Bronchial epithelial cell (primary cell): ENCODE data around the gene CEP112. TPM values are rescaled to one million over a fixed set of nuclear protein-coding genes. Genes with fewer than 3 reads are reported as not detected.

Experiments used
- DNase-seq: peaks from one replicate; pipeline ENCODE4 v3.0.0-alpha.2; 2010; ENCODE audit warnings: low read depth
- FAIRE-seq: peaks from 2 replicates; lab custom pipeline; 2011; peaks lifted over from hg19 to GRCh38; lab: Jason Lieb, UNC
- H3K27me3 ChIP-seq: 2 replicates; pipeline ENCODE4 v1.5.1; 2011; ENCODE audit warnings: low read length; ENCODE audit not compliant: control insufficient read depth, insufficient read depth
- H3K36me3 ChIP-seq: 2 replicates; pipeline ENCODE4 v1.5.1; 2011; ENCODE audit warnings: low read length; ENCODE audit not compliant: control insufficient read depth, insufficient read depth
- H3K4me3 ChIP-seq: 2 replicates; pipeline ENCODE4 v1.5.1; 2011; ENCODE audit warnings: mild to moderate bottlenecking, low read depth, low read length, control low read depth
- CTCF ChIP-seq: IDR thresholded peaks from 2 replicates; pipeline ENCODE4 v1.5.1; 2011; ENCODE audit warnings: mild to moderate bottlenecking, moderate library complexity, low read length, control low read depth, inconsistent platforms; ENCODE audit not compliant: insufficient read depth, severe bottlenecking
- total RNA-seq: library from RNA; depleted of rRNA; stranded (reverse); fragments of >200 nt; gene quantifications from 2 replicates; pipeline ENCODE4 v1.2.1, GENCODE V29; 2014

CEP112 gene
- total RNA-seq, 1 donor from 2014 or later = 2.4 TPM

DNA sequence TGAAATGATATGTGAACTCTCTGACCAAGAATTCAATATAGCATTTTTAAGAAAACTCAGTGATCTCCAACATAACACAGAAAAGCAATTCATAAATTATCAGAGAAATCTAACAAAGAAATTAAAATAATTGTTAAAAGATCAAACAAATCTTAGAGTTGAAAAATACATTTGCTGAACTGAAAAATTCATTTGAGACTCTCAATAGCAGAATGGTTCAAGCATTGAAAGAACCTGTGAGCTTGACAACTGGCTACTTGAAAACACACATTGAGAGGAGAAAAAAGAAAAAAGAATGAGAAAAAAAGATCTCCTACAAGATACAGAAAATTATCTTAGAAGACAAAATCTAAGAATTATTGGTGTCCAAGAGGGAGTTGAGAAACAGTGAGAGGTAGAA lies 203.5 kb downstream of the CEP112 start:
- no peak overlapping the region for H3K4me3 ChIP-seq
- no peaks in the 10 kb centered on the region for H3K36me3 ChIP-seq
- no peak for DNase-seq
- H3K27me3 ChIP-seq = no peaks in the 10 kb centered on the region
- TF ChIP-seq CTCF = no peak
- no peak for FAIRE-seq

GRCh38 chr17:65987988-65988387 lies 203.9 kb downstream of the CEP112 start:
- TF ChIP-seq CTCF = peak; percentile 59
- no peak for FAIRE-seq
- no peaks in the 10 kb centered on the region for H3K27me3 ChIP-seq
- DNase-seq = peak; percentile 55
- no peaks in the 10 kb centered on the region for H3K36me3 ChIP-seq
- no peak overlapping the region for H3K4me3 ChIP-seq

- H3K36me3 ChIP-seq = no peaks in the 10 kb centered on the region
- FAIRE-seq (no peak), DNase-seq (no peak)
- no peak for TF ChIP-seq CTCF
- no peaks in the 10 kb centered on the region for H3K27me3 ChIP-seq
- no peak overlapping the region for H3K4me3 ChIP-seq
These were observed 206.4 kb downstream of the CEP112 start for GRCh38 chr17:65985571-65985970.

GRCh38 chr17:65984299-65984698 lies 207.6 kb downstream of the CEP112 start:
- no peak for TF ChIP-seq CTCF
- FAIRE-seq = no peak
- no peak overlapping the region for H3K4me3 ChIP-seq
- no peaks in the 10 kb centered on the region for H3K27me3 ChIP-seq
- no peak for DNase-seq
- H3K36me3 ChIP-seq = no peaks in the 10 kb centered on the region

- TF ChIP-seq CTCF = no peak
- no peaks in the 10 kb centered on the region for H3K27me3 ChIP-seq
- no peak overlapping the region for H3K4me3 ChIP-seq
- no peak for FAIRE-seq
- no peak for DNase-seq
- no peaks in the 10 kb centered on the region for H3K36me3 ChIP-seq
These were observed 213.1 kb downstream of the CEP112 start for GRCh38 chr17:65978871-65979270.

- no peak for TF ChIP-seq CTCF
- DNase-seq = no peak
- H3K27me3 ChIP-seq = no peaks in the 10 kb centered on the region
- no peak overlapping the region for H3K4me3 ChIP-seq
- H3K36me3 ChIP-seq = no peaks in the 10 kb centered on the region
- peak; percentile 40 for FAIRE-seq
These were observed 214.9 kb downstream of the CEP112 start for GRCh38 chr17:65977041-65977440.
